Activated CD8-positive, alpha-beta memory T cell treated with anti-CD3 and anti-CD28 coated beads for 4 hours (primary cell): Measurements from ENCODE around the gene NACC1.
A peak's percentile ranks its signal among the peaks of the same experiment; 100 is the strongest.

ENCODE experiments used
- DNase-seq, 2 donors: peaks; one replicate each; pipeline ENCODE4 v3.0.0-alpha.2; 2020; ENCODE audit warnings: low read depth in 2 of 2

Gene NACC1

GRCh38 chr19:13087795-13088537 lies 30.1 kb upstream of the NACC1 start:
- DNase-seq: no peak

- no peak for DNase-seq
These were observed 28.8 kb upstream of the NACC1 start for GRCh38 chr19:13089139-13089856.

GRCh38 chr19:13089857-13090507 lies 28.1 kb upstream of the NACC1 start:
- no peak for DNase-seq

GRCh38 chr19:13090511-13091231 lies 27.4 kb upstream of the NACC1 start:
- no peak for DNase-seq

- no peak for DNase-seq
These were observed 26.5 kb upstream of the NACC1 start for GRCh38 chr19:13091400-13092157.

GRCh38 chr19:13092158-13092543 lies 25.9 kb upstream of the NACC1 start:
- DNase-seq: no peak

- DNase-seq: no peak
These were observed 25.3 kb upstream of the NACC1 start for GRCh38 chr19:13092606-13093235.

GRCh38 chr19:13093407-13094105 lies 24.5 kb upstream of the NACC1 start:
- DNase-seq: peak; percentile 58 to 66

- no peak for DNase-seq
These were observed 24.0 kb upstream of the NACC1 start for GRCh38 chr19:13094106-13094504.

- no peak for DNase-seq
These were observed 23.2 kb upstream of the NACC1 start for GRCh38 chr19:13094771-13095392.

- DNase-seq: no peak
These were observed 22.7 kb upstream of the NACC1 start for GRCh38 chr19:13095393-13095784.

GRCh38 chr19:13095934-13096927 lies 21.8 kb upstream of the NACC1 start:
- DNase-seq: no peak

- no peak for DNase-seq
These were observed 21.0 kb upstream of the NACC1 start for GRCh38 chr19:13097033-13097462.

- DNase-seq: no peak
These were observed 20.4 kb upstream of the NACC1 start for GRCh38 chr19:13097463-13098258.

- no peak for DNase-seq
These were observed 19.6 kb upstream of the NACC1 start for GRCh38 chr19:13098277-13099072.

GRCh38 chr19:13099073-13099999 lies 18.7 kb upstream of the NACC1 start:
- DNase-seq: peak in 1 of 2 donors; percentile 62
